ENCODE results near the gene ATL3. TPM values are rescaled to one million over a fixed set of nuclear protein-coding genes. Genes with fewer than 3 reads are reported as not detected.
A peak's percentile ranks its signal among the peaks of the same experiment; 100 is the strongest.

Gene ATL3
- total and polyA plus RNA-seq, 2 of the 13 experiments (the other 11 are each of a cell fraction or from before 2014, with no cell fraction given), result not detected

- TF ChIP-seq NFAT5 (CRISPR knock-in tag; IDR thresholded peaks at IDR 0.05) (no peak), DRAP1 (CRISPR knock-in tag; IDR thresholded peaks at IDR 0.05) (peak; percentile 51; the same call in 1 of the 2 replicates), ZNF136 (CRISPR knock-in tag; IDR thresholded peaks at IDR 0.05; ENCODE audit: low read depth) (no peak), BORCS8-MEF2B (CRISPR knock-in tag; IDR thresholded peaks at IDR 0.05) (no peak), KMT2A (CRISPR knock-in tag; IDR thresholded peaks at IDR 0.05) (no peak), YY1 (IDR thresholded peaks at IDR 0.05; ENCODE audit: insufficient read depth, insufficient replicate concordance, low read depth, low read length) (peak; percentile 21), PRDM4 (CRISPR knock-in tag; IDR thresholded peaks at IDR 0.05; ENCODE audit: borderline replicate concordance) (no peak), NFE2 (CRISPR knock-in tag; IDR thresholded peaks at IDR 0.05) (no peak), ZBED4 (CRISPR knock-in tag; IDR thresholded peaks at IDR 0.05; ENCODE audit: borderline replicate concordance) (no peak), HNF4G (IDR thresholded peaks at IDR 0.05; ENCODE audit: borderline replicate concordance, low read depth, low read length) (peak; percentile 62; the same call in 1 of the 2 replicates), HNF4G (CRISPR knock-in tag; IDR thresholded peaks at IDR 0.05; ENCODE audit: borderline replicate concordance, low read depth) (peak; percentile 68; the same call in 1 of the 2 replicates), ZNF740 (CRISPR knock-in tag; IDR thresholded peaks at IDR 0.05) (no peak), MNT (IDR thresholded peaks at IDR 0.05) (no peak), CENPX (CRISPR knock-in tag; IDR thresholded peaks at IDR 0.05) (no peak), CEBPB (IDR thresholded peaks at IDR 0.05; ENCODE audit: borderline replicate concordance, low read depth, low read length) (peak; percentile 38; the same call in 1 of the 2 replicates), CEBPG (CRISPR knock-in tag; IDR thresholded peaks at IDR 0.05) (peak; percentile 55)
Measured at GRCh38 chr11:63603180-63603518, 68.0 kb downstream of the ATL3 start (continued).

Data from HepG2 (cell line).